ENCODE data around the gene NSG1. TPM values are rescaled to one million over a fixed set of nuclear protein-coding genes. Genes with fewer than 3 reads are reported as not detected.

NSG1 gene
- total RNA-seq, 2 experiments from 2014 or later, result 15.8 to 17.8 TPM

DNA sequence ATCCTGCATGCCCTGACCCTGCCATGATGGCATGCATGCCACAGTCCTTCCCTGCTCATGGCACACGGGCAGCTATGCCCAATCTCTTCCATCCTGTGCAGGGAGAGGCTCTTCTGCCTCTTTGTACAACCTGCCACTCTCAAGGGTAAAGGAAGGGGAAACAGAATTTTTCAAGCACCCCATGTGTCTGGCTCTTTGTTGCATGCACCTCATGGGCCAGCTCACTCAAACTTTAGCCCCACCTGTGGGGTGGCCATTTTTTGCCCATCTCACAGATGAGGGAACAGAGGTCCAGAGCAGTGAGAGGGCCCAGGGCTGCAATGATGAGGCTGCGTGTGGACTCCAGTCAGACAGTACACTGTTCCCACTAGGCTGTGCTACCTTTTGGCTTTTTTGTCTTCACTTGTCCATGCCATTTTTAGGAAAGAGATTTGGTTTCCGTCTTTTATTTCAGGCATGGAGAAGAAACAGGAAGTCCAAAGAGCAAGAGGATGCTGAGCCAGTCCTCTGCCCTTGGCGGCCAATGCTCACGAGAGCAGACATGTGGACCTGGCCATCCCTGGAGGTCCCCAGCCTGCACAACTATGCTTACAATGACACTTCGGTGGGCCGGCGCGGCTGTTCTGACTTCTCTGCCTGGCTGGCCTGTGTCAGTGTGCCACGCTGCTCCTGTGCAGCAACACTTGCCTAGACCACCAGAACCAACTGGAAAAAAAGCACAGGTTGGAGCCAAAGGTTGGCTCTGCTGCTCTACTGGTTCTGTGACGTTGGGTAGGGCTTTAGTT, 45.6 kb downstream of the NSG1 start:
- no peaks in the 10 kb centered on the region for H3K9me3 Mint-ChIP-seq (ENCODE audit: insufficient read depth)
- no peaks in the 10 kb centered on the region for H3K27me3 Mint-ChIP-seq (ENCODE audit: low read depth)
- H3K27ac Mint-ChIP-seq, result no peak overlapping the region
- H3K4me3 Mint-ChIP-seq, result no peak overlapping the region
- DNase-seq (no peak), ATAC-seq (no peak)
- H3K36me3 Mint-ChIP-seq (ENCODE audit: low read depth), result peaks cover 6% of the 10 kb centered on the region
- H3K4me1 Mint-ChIP-seq (ENCODE audit: low read depth), result peaks cover 3% of the 10 kb centered on the region
- CTCF ChIA-PET, result interaction anchor here (1.3 to 3.0 kb wide), 5 partner anchors 8 to 177 kb away, joined by 3 to 26 read pairs (median 9); no protein-coding TSS in a partner anchor
- POLR2A ChIA-PET, result no interaction called here

DNA sequence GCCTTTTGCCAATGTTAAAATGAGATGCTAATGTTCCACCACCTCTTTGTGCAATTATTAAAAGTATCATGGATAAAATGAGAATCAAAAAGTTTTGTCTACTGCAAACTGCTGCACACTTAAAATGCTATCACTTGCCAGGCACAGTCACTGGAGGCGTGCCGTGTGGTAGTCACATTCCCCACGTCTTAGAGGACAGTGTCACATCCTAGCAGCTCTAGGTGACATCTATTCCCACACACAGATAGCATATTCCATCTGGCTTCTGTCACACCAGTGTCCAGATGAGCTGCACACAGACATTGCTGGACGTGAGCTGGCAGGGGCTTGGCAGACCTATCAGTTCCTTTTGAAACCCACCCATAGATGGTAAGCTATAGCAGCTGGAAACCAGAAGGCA, 47.0 kb downstream of the NSG1 start:
- POLR2A ChIA-PET, result no interaction called here
- no peaks in the 10 kb centered on the region for H3K9me3 Mint-ChIP-seq (ENCODE audit: insufficient read depth)
- DNase-seq (no peak), ATAC-seq (no peak)
- H3K27ac Mint-ChIP-seq, result no peak overlapping the region
- H3K4me1 Mint-ChIP-seq (ENCODE audit: low read depth), result peaks cover 3% of the 10 kb centered on the region
- CTCF ChIA-PET, result interaction anchor here (0.8 to 1.9 kb wide), 2 partner anchors 49 to 174 kb away, joined by 3 to 7 read pairs; no protein-coding TSS in a partner anchor
- no peaks in the 10 kb centered on the region for H3K27me3 Mint-ChIP-seq (ENCODE audit: low read depth)
- H3K36me3 Mint-ChIP-seq (ENCODE audit: low read depth), result peaks cover 7% of the 10 kb centered on the region
- no peak overlapping the region for H3K4me3 Mint-ChIP-seq

DNA sequence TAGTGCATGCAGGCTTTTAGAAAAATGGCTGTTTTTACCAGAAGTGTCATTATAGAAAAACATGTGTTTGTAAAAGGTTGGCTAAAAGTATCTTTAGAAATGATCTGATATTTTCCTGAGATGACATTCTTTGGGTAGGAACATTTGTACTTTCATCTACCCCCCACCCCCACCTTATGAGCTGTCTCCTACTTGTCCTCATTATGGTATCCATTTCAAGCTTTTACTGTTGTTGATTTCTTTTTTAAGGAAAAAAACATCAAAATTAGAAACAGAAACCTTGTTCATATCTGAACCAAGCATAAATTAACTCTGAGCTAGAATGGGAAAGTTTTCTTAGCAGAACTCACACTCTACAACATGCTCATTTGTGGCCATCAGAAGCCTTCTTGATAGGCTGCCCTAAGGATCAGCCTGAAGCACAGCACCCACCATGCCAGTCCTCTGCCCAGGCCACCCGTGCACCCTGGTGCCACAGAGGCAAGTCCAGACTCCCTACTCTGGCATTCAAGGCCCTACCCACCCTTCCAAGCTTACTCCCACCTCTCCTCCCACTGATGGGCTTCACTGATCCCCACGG, 49.4 kb downstream of the NSG1 start:
- Mint-ChIP-seq H3K27ac (no peak overlapping the region), H3K27me3 (ENCODE audit: low read depth) (no peaks in the 10 kb centered on the region)
- no peak for ATAC-seq

DNA sequence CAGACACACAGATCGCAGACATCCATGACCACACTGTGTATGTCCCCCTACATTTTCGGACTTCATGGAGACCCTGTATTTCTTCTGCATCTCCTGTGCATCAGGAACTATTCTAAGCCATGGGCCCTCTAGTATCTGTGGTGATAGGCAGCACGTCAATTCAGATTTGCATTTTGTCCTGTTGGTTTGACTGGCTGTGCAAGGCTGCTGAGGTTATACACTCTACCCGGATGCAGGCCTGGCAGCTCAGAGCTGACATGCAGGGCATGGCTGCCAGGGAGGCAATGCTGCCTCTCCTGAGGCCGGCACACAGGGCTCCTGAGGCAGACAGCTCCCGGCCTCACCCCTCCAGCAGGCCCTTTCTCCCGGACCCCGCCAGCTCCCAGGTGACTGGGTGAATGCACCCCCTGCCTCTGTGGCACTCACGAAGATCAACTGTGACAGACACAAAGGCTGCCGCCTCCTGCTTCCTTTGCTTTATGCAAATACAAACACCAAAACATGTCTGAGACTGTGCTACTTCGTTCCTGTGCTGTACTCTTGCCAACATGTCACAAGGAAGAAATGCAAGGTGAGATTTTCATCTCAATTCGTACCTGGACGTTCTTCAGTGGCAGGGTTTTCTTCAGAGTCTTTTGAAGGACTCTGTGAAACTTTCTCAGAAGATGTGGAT, 51.0 kb downstream of the NSG1 start:
- DNase-seq (no peak), ATAC-seq (no peak)
- H3K36me3 Mint-ChIP-seq (ENCODE audit: low read depth), result peaks cover 7% of the 10 kb centered on the region
- ChIA-PET POLR2A (no interaction called here), CTCF (no interaction called here)
- H3K27me3 Mint-ChIP-seq (ENCODE audit: low read depth), result no peaks in the 10 kb centered on the region
- H3K4me1 Mint-ChIP-seq (ENCODE audit: low read depth), result no peaks in the 10 kb centered on the region
- H3K4me3 Mint-ChIP-seq, result no peak overlapping the region
- no peak overlapping the region for H3K27ac Mint-ChIP-seq
- no peaks in the 10 kb centered on the region for H3K9me3 Mint-ChIP-seq (ENCODE audit: insufficient read depth)

More for the DNA sequence above, 49.4 kb downstream of the NSG1 start:
- no peaks in the 10 kb centered on the region for H3K4me1 Mint-ChIP-seq (ENCODE audit: low read depth)
- CTCF ChIA-PET, result interaction anchor here (1.3 kb wide), 1 partner anchor 10 kb away, joined by 4 read pairs; no protein-coding TSS in a partner anchor
- H3K4me3 Mint-ChIP-seq, result no peak overlapping the region
- no peak for DNase-seq
- peaks cover 7% of the 10 kb centered on the region for H3K36me3 Mint-ChIP-seq (ENCODE audit: low read depth)
- no peaks in the 10 kb centered on the region for H3K9me3 Mint-ChIP-seq (ENCODE audit: insufficient read depth)
- POLR2A ChIA-PET, result no interaction called here

DNA sequence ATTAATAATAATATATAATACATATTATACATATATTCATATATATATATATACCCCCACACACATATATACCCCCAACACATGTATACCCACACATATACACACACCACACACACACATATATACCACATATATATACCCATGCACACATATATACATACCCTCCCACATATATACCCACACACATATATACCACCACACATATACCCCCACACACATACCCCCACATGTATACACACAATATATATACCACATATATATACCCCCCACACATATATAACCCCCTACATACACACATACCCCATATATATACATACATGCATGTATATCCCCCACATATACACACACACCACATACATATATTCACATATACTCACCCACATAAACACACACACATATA, 52.0 kb downstream of the NSG1 start:
- peaks cover 7% of the 10 kb centered on the region for H3K36me3 Mint-ChIP-seq (ENCODE audit: low read depth)
- H3K4me3 Mint-ChIP-seq, result no peak overlapping the region
- ChIA-PET CTCF (no interaction called here), POLR2A (interaction anchor here (1.2 kb wide), 1 partner anchor 13 kb away, joined by 3 read pairs; no protein-coding TSS in a partner anchor)
- no peaks in the 10 kb centered on the region for H3K4me1 Mint-ChIP-seq (ENCODE audit: low read depth)
- H3K27me3 Mint-ChIP-seq (ENCODE audit: low read depth), result no peaks in the 10 kb centered on the region
- no peaks in the 10 kb centered on the region for H3K9me3 Mint-ChIP-seq (ENCODE audit: insufficient read depth)
- ATAC-seq, result no peak
- no peak overlapping the region for H3K27ac Mint-ChIP-seq
- DNase-seq, result no peak

DNA sequence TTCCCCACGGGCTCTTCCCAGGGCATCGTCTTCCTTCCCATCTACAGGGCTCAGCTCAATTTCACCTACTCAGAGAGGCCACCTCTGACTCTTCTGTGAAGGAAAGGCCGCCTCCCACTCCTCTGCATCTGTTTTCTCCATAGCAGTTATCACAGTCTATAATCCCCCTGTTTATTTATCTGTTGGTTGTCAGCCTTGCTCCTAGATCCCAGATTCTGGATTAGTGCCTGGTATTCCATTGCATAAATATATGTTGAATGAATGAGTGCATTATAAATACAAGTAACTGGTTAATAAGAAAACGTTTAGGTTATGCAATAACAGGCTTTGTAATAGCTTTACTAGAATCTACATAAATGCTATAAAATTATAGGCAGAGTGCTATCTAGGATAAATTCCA, 52.9 kb downstream of the NSG1 start:
- Mint-ChIP-seq H3K36me3 (ENCODE audit: low read depth) (peaks cover 10% of the 10 kb centered on the region), H3K4me1 (ENCODE audit: low read depth) (no peaks in the 10 kb centered on the region), H3K27ac (no peak overlapping the region), H3K27me3 (ENCODE audit: low read depth) (no peaks in the 10 kb centered on the region), H3K9me3 (ENCODE audit: insufficient read depth) (no peaks in the 10 kb centered on the region), H3K4me3 (no peak overlapping the region)
- CTCF ChIA-PET, result interaction anchor here (0.9 to 1.8 kb wide), 2 partner anchors 9 to 180 kb away, joined by 3 to 14 read pairs; no protein-coding TSS in a partner anchor
- no peak for ATAC-seq
- POLR2A ChIA-PET, result interaction anchor here (1.2 kb wide), 1 partner anchor 14 kb away, joined by 3 read pairs; no protein-coding TSS in a partner anchor
- DNase-seq, result no peak

DNA sequence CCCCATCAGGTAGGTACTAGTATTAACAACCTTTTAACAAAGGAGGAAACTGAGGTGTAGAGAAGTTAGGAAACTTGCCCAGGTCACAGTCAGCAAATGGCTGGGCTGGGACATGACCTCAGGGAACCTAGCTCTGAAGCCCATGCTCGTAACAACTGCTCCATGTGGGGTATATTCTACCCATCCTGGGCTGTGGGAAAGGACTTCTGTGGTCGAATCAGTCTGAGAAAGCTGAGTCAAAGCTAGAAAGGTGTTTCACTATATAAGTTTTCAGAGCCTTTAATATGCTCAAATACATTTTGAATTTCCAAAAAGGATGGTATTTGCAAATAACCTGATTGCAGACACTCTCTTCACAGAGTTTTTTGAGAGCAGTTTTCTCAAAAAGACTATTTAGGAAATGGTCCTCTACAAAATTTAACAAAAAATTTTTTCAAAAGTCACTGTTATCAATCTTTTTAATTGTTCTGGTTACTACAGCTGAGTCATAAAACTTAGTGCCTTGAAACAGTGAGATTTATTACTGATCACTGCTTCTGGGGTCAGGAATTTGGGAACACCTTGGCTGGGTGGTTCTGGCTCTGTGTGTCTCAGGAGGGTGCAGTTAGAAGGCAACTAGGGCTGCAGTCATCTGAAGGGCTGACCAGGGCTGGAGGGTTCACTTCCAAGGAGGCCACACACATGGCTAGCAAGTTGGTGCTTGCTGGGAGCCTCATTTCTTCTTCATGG, 53.6 kb downstream of the NSG1 start:
- no peak overlapping the region for H3K4me3 Mint-ChIP-seq
- no peaks in the 10 kb centered on the region for H3K4me1 Mint-ChIP-seq (ENCODE audit: low read depth)
- CTCF ChIA-PET, result interaction anchor here (0.9 to 1.8 kb wide), 2 partner anchors 9 to 180 kb away, joined by 3 to 14 read pairs; no protein-coding TSS in a partner anchor
- ATAC-seq (no peak), DNase-seq (no peak)
- no peaks in the 10 kb centered on the region for H3K9me3 Mint-ChIP-seq (ENCODE audit: insufficient read depth)
- POLR2A ChIA-PET, result interaction anchor here (1.2 kb wide), 1 partner anchor 15 kb away, joined by 3 read pairs; no protein-coding TSS in a partner anchor
- H3K27ac Mint-ChIP-seq, result no peak overlapping the region
- H3K27me3 Mint-ChIP-seq (ENCODE audit: low read depth), result no peaks in the 10 kb centered on the region
- peaks cover 10% of the 10 kb centered on the region for H3K36me3 Mint-ChIP-seq (ENCODE audit: low read depth)

DNA sequence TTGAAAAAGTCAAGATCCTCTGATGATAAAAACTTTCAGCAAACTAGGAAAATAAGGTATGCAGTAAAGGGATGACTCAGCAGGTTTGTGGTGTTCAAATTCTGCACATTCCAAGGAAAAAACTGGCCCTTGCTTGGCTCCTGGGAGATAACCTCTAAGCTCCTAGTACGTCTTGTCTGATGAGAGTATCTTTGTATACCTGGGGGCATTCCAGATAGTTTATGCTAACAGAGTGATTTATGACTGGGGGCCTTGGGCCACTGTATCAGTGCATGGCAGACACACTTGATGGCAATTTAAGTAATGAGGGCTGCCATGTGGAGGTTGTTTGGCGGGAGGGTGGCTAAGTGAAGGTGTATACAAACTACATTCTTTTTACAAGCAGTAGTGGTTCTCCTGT, 56.9 kb downstream of the NSG1 start:
- H3K9me3 Mint-ChIP-seq (ENCODE audit: insufficient read depth), result no peaks in the 10 kb centered on the region
- no peaks in the 10 kb centered on the region for H3K4me1 Mint-ChIP-seq (ENCODE audit: low read depth)
- ATAC-seq (no peak), DNase-seq (no peak)
- no peaks in the 10 kb centered on the region for H3K27me3 Mint-ChIP-seq (ENCODE audit: low read depth)
- ChIA-PET CTCF (no interaction called here), POLR2A (no interaction called here)
- H3K4me3 Mint-ChIP-seq, result no peak overlapping the region
- H3K27ac Mint-ChIP-seq, result no peak overlapping the region
- H3K36me3 Mint-ChIP-seq (ENCODE audit: low read depth), result peaks cover 3% of the 10 kb centered on the region

DNA sequence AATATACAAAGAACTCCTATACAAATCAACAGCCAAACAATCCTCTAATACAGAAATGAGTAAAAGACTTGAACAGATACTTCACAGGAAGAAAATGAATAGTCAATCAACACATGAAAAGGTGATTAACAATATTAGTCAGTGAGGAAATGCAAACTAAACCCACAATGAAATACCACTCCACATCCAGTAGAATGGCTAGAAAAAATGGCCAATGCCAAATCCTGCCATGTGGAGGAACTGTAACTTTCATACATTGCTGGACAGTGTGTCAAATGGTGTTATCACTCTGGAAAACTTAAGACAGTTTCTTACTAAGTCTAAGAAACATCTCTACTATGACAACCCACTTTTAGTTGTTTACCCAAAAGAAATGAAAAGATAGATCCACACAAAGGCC, 59.5 kb downstream of the NSG1 start:
- Mint-ChIP-seq H3K9me3 (ENCODE audit: insufficient read depth) (no peaks in the 10 kb centered on the region), H3K36me3 (ENCODE audit: low read depth) (peaks cover 3% of the 10 kb centered on the region), H3K27me3 (ENCODE audit: low read depth) (no peaks in the 10 kb centered on the region), H3K4me1 (ENCODE audit: low read depth) (no peaks in the 10 kb centered on the region), H3K27ac (no peak overlapping the region), H3K4me3 (no peak overlapping the region)
- POLR2A ChIA-PET, result no interaction called here
- DNase-seq, result no peak
- CTCF ChIA-PET, result no interaction called here
- ATAC-seq, result no peak

DNA sequence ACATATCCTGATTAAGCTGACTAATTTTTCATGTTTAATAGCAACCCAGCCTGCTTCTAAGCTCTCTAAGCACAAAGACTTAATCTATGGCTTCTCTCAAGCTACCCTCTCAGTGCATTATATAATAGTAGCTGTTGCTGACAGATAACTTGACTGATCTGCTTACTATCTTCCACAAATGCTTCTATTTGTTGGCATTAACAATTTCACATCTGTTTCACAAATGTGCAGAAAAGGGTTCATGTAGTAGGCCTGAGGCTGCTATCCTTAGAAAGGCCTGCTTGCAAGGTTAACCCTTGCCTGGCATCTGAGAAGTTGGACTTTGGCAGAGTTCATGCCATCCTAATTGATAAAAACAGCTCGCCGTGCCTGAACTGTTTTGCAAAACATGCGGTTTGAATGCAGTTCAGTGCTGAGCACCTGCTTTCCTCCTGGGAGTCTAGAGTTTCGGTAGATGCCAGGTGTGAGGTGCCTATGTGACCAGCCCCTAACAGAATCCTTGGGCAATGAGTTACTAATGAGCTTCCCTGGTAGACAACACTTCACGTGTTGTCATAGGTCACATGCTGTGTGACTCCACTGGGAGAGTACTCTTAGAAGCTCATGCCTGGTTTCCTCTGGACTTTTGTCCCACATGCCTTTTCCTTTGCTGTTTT, 68.4 kb downstream of the NSG1 start:
- H3K27me3 Mint-ChIP-seq (ENCODE audit: low read depth), result no peaks in the 10 kb centered on the region
- no peak overlapping the region for H3K4me3 Mint-ChIP-seq
- DNase-seq (no peak), ATAC-seq (no peak)
- no peaks in the 10 kb centered on the region for H3K9me3 Mint-ChIP-seq (ENCODE audit: insufficient read depth)
- no peaks in the 10 kb centered on the region for H3K4me1 Mint-ChIP-seq (ENCODE audit: low read depth)
- POLR2A ChIA-PET, result no interaction called here
- CTCF ChIA-PET, result no interaction called here
- H3K36me3 Mint-ChIP-seq (ENCODE audit: low read depth), result peaks cover 14% of the 10 kb centered on the region
- no peak overlapping the region for H3K27ac Mint-ChIP-seq

DNA sequence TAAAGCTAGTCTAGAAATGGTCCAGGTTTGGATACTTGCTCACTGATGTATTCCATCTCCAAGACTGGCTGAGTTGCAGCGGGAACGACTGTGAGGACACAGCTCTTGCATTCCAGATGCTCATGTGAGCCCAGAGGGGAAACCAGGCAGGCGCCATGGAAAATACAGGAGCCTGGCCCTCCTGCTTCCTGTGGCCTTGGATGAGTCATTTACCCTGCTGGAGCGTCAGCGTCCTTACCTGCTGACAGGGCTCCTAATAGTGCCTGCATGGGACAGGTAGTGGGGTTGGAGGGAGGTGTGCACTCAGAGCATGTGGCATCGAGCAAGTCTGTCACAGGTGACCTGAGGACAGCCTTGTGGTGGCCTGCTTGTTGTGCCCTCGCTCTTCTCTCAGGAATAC, 69.4 kb downstream of the NSG1 start:
- DNase-seq (no peak), ATAC-seq (no peak)
- ChIA-PET POLR2A (no interaction called here), CTCF (no interaction called here)
- H3K27me3 Mint-ChIP-seq (ENCODE audit: low read depth), result no peaks in the 10 kb centered on the region
- H3K36me3 Mint-ChIP-seq (ENCODE audit: low read depth), result peaks cover 14% of the 10 kb centered on the region
- H3K27ac Mint-ChIP-seq, result no peak overlapping the region
- H3K4me3 Mint-ChIP-seq, result no peak overlapping the region
- no peaks in the 10 kb centered on the region for H3K9me3 Mint-ChIP-seq (ENCODE audit: insufficient read depth)
- peaks cover under 1% of the 10 kb centered on the region for H3K4me1 Mint-ChIP-seq (ENCODE audit: low read depth)

Measured in activated CD8-positive, alpha-beta T cell treated with anti-CD3 and anti-CD28 coated beads, Interleukin-2, amount 10 ng/mL, durations not matched to agents 7 days and 5 days (primary cell).